GM23338 (cell line): Measurements from ENCODE around the gene TMEM63B. TPM values are rescaled to one million over a fixed set of nuclear protein-coding genes. Genes with fewer than 3 reads are reported as not detected.

Experiments used
- ATAC-seq: fragments of 200-7000 bp; cut with Tn5 transposase; 3 replicates; pipeline ENCODE4 v1.9.1; 2020
- DNase-seq: peaks from one replicate; pipeline ENCODE4 v3.0.0-alpha.2; 2015; ENCODE audit warnings: low spot score
- H2AFZ ChIP-seq: fragments of 200-600 bp; sonication (generic); 2 replicates; pipeline ENCODE4 v1.8.0; 2016; ENCODE audit warnings: antibody characterized with exemption, mild to moderate bottlenecking, moderate library complexity
- H3F3A ChIP-seq: fragments of 200-600 bp; sonication (generic); replicated peaks from 2 replicates; pipeline ENCODE4 v1.8.0; 2017; ENCODE audit warnings: antibody characterized with exemption, mixed run types, low read depth
- H3K27ac ChIP-seq: fragments of 200-600 bp; sonication (generic); 2 replicates; pipeline ENCODE4 v1.6.1; 2016; ENCODE audit warnings: low read depth
- H3K27me3 ChIP-seq: fragments of 200-600 bp; sonication (generic); 2 replicates; pipeline ENCODE4 v1.8.0; 2016; ENCODE audit warnings: mild to moderate bottlenecking, mixed run types, moderate library complexity; ENCODE audit not compliant: insufficient read depth
- H3K36me3 ChIP-seq: fragments of 200-600 bp; sonication (generic); 2 replicates; pipeline ENCODE4 v1.8.0; 2016; ENCODE audit warnings: mild to moderate bottlenecking; ENCODE audit not compliant: insufficient read depth
- H3K4me1 ChIP-seq: fragments of 200-600 bp; sonication (generic); 2 replicates; pipeline ENCODE4 v1.8.0; 2016; ENCODE audit warnings: mild to moderate bottlenecking, moderate library complexity; ENCODE audit not compliant: insufficient read depth
- H3K4me2 ChIP-seq: fragments of 200-600 bp; sonication (generic); 2 replicates; pipeline ENCODE4 v1.7.1; 2017; ENCODE audit warnings: mixed run types
- H3K4me3 ChIP-seq: fragments of 200-600 bp; sonication (generic); 2 replicates; pipeline ENCODE4 v1.6.1; 2016; ENCODE audit warnings: mixed run types
- H3K79me2 ChIP-seq: fragments of 200-600 bp; sonication (generic); replicated peaks from 2 replicates; pipeline ENCODE4 v1.8.0; 2017; ENCODE audit warnings: mild to moderate bottlenecking; ENCODE audit not compliant: insufficient read depth
- H3K9me2 ChIP-seq: fragments of 200-600 bp; sonication (generic); 2 replicates; pipeline ENCODE4 v1.8.0; 2017; ENCODE audit not compliant: insufficient read depth
- H4K20me1 ChIP-seq: fragments of 200-600 bp; sonication (generic); replicated peaks from 2 replicates; pipeline ENCODE4 v1.8.0; 2017; ENCODE audit warnings: mild to moderate bottlenecking; ENCODE audit not compliant: insufficient read depth
- H3K27ac Mint-ChIP-seq: 2 replicates; pipeline ENCODE4 v1.8.0; 2020; ENCODE audit warnings: inconsistent platforms, mild to moderate bottlenecking, moderate library complexity, mixed read lengths
- H3K27me3 Mint-ChIP-seq: 3 replicates; pipeline ENCODE4 v1.8.0; 2022; ENCODE audit warnings: low read depth, mild to moderate bottlenecking, moderate library complexity, mixed read lengths, inconsistent platforms; ENCODE audit not compliant: insufficient read depth, poor library complexity
- H3K36me3 Mint-ChIP-seq: 3 replicates; pipeline ENCODE4 v1.8.0; 2021; ENCODE audit warnings: low read depth, mild to moderate bottlenecking, inconsistent platforms, moderate library complexity, mixed read lengths
- H3K4me1 Mint-ChIP-seq: 3 replicates; pipeline ENCODE4 v1.8.0; 2020; ENCODE audit warnings: mild to moderate bottlenecking, inconsistent platforms, mixed read lengths
- H3K4me3 Mint-ChIP-seq: 3 replicates; pipeline ENCODE4 v1.8.0; 2021; ENCODE audit warnings: moderate library complexity, mild to moderate bottlenecking, inconsistent platforms, mixed read lengths
- H3K9me3 Mint-ChIP-seq: 3 replicates; pipeline ENCODE4 v1.8.0; 2020; ENCODE audit warnings: moderate library complexity, mild to moderate bottlenecking, inconsistent platforms, mixed read lengths
- CTCF ChIP-seq, 2 experiments: fragments of 200-600 bp in 1 of 2; sonication (generic) in 1 of 2; conservative IDR thresholded peaks; 2 replicates each; pipeline versions ENCODE4 v1.5.1 to v1.6.1; 2016 to 2017; ENCODE audit warnings: antibody characterized with exemption in 2 of 2, low read depth in 2 of 2, mild to moderate bottlenecking in 2 of 2, moderate library complexity in 1 of 2
- EZH2 ChIP-seq: fragments of 200-600 bp; sonication (generic); IDR thresholded peaks from one replicate; pipeline ENCODE4 v1.8.0; 2017; ENCODE audit warnings: antibody characterized with exemption, mild to moderate bottlenecking, low read depth; ENCODE audit not compliant: unreplicated experiment
- EZH2phosphoT487 ChIP-seq: fragments of 200-600 bp; sonication (generic); IDR thresholded peaks from one replicate; pipeline ENCODE4 v1.8.1; 2018; ENCODE audit warnings: antibody characterized with exemption; ENCODE audit not compliant: unreplicated experiment
- JUNB ChIP-seq: IDR thresholded peaks from one replicate; pipeline ENCODE4 v1.6.1; 2016; ENCODE audit warnings: antibody characterized with exemption; ENCODE audit not compliant: unreplicated experiment
- STAT1 ChIP-seq: IDR thresholded peaks from one replicate; pipeline ENCODE4 v1.6.1; 2016; ENCODE audit warnings: antibody characterized with exemption; ENCODE audit not compliant: unreplicated experiment
- ZNF114 ChIP-seq: fragments of 250-450 bp; sonication (Bioruptor Pico); IDR thresholded peaks from 2 replicates; pipeline ENCODE4 v1.5.0; 2020; ENCODE audit warnings: mild to moderate bottlenecking, moderate library complexity
- ZNF462 ChIP-seq: fragments of 250-450 bp; sonication (Bioruptor Pico); IDR thresholded peaks from 2 replicates; pipeline ENCODE4 v1.5.0; 2020; ENCODE audit warnings: mild to moderate bottlenecking, moderate library complexity
- polyA plus RNA-seq: library from polyadenylated mRNA; unstranded; fragments of >200 nt; fragmentation: Nextera tagmentation; extraction: Ambion mirVana; gene quantifications from 2 replicates; pipeline ENCODE4 v1.2.1, GENCODE V29; 2016
- total RNA-seq: library from RNA; depleted of rRNA; stranded (reverse); fragments of >200 nt; shearing (Covaris generic); gene quantifications from 2 replicates; pipeline ENCODE4 v1.2.3, GENCODE V29; 2014

TMEM63B gene
- total and polyA plus RNA-seq, 2 experiments from 2014 or later = 10.1 to 36.0 TPM

- H3K27ac ChIP-seq = peak overlapping the region; percentile 95; the same call in 1 of the 2 replicates
- H3F3A ChIP-seq = no peaks in the 10 kb centered on the region
- peak overlapping the region; percentile 15; the same call in 1 of the 3 replicates for H3K4me3 Mint-ChIP-seq
These were observed 74.4 kb downstream of the TMEM63B start for GRCh38 chr6:44201638-44202303.

More at GRCh38 chr6:44201638-44202303, 74.4 kb downstream of the TMEM63B start:
- H3K9me3 Mint-ChIP-seq = no peaks in the 10 kb centered on the region
- Histone ChIP-seq H3K4me3 (no peak overlapping the region), H3K36me3 (no peaks in the 10 kb centered on the region), H3K4me2 (peak overlapping the region; percentile 67), H4K20me1 (no peaks in the 10 kb centered on the region), H2AFZ (peak overlapping the region; percentile 20), H3K27me3 (no peaks in the 10 kb centered on the region), H3K4me1 (peaks cover 53% of the 10 kb centered on the region), H3K79me2 (no peaks in the 10 kb centered on the region), H3K9me2 (no peaks in the 10 kb centered on the region)
- H3K27me3 Mint-ChIP-seq = peaks cover 10% of the 10 kb centered on the region
- H3K27ac Mint-ChIP-seq = peak overlapping the region; percentile 94
- DNase-seq = no peak
- TF ChIP-seq ZNF462 (CRISPR knock-in tag) (no peak), STAT1 (no peak), CTCF (conservative IDR thresholded peaks at IDR 0.05; ENCODE audit: low read depth in 2 of 2) (no peak), JUNB (no peak), ZNF114 (CRISPR knock-in tag) (no peak), EZH2phosphoT487 (no peak), EZH2 (no peak)
- ATAC-seq = no peak
- no peaks in the 10 kb centered on the region for H3K36me3 Mint-ChIP-seq
- H3K4me1 Mint-ChIP-seq = peaks cover 49% of the 10 kb centered on the region
